Hepatic stellate cell (primary cell): ENCODE results near the gene PKN1.
"Not testable (repeated sequence)": the region's sequence is repeated elsewhere in the genome, so short reads cannot be mapped to it uniquely, and the experiment has no call there.

Experiments
- DNase-seq: peaks from one replicate; pipeline ENCODE4 v3.0.0; 2011; ENCODE audit warnings: low spot score

Gene PKN1

DNA sequence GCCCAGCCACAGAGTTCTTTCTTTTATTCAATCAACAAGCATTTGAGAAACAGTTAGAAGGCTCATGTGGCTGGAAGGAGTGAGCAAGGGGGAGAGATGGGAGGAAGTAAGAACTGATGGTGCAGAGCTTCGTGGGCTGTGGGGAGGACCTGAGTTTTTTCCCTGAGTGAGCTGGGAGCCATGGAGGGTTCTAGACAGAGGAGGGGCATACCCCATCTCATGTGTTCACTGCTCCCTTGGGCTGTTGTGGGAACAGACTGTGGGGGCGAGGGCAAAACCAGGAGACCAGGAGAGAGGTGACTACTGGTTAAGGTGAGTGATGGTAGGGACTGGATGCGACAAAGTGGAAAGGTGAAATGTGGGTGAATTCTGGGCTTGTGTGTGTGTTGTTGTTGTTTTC, 2.4 kb upstream of the PKN1 start:
- no peak for DNase-seq

DNA sequence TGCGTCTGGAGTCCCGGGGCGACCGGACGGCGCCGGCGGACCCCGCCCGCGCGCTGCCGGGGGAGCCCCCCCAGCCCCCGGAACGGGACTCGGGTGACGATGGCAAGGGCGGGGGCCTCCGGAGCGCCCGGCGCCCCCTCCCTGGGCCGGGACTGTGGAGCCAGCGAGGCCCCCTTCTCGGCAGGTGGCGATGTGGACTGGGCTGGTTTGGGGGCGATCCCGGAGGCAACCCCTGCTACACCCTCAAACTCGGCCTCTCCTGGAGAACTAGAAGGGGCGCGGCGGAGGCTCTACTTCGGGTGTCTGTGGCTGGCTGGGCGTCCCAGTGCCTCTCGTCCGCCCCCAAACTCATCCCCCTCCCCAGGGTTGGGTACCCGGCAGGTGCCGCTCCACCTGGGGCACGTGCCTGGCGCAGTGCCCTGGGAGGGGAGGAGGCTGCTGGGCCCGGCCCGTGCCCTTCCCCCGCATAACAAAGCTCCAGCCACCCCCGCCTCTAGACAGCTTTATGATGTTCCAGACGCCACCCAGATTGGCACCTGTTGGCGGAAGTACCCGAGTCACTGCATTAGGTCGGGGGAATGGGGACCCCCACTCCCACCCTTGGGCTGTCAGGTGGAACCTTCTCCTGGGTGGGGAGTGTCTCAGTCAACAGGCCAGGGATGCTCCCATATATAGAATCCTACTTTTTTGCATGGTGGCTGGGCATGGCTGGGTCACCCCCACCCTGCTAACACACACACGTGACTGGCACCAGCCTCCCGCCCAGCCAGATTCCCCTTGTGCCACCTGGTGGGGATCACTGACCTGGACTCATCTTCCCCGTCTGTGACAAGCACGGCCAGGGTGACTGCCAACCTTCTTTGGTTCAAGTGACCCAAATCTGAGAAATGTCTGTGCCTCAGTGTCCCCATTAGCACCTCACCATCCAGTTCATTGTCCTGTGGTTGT, 722 bp downstream of the PKN1 start:
- DNase-seq: no peak

DNA sequence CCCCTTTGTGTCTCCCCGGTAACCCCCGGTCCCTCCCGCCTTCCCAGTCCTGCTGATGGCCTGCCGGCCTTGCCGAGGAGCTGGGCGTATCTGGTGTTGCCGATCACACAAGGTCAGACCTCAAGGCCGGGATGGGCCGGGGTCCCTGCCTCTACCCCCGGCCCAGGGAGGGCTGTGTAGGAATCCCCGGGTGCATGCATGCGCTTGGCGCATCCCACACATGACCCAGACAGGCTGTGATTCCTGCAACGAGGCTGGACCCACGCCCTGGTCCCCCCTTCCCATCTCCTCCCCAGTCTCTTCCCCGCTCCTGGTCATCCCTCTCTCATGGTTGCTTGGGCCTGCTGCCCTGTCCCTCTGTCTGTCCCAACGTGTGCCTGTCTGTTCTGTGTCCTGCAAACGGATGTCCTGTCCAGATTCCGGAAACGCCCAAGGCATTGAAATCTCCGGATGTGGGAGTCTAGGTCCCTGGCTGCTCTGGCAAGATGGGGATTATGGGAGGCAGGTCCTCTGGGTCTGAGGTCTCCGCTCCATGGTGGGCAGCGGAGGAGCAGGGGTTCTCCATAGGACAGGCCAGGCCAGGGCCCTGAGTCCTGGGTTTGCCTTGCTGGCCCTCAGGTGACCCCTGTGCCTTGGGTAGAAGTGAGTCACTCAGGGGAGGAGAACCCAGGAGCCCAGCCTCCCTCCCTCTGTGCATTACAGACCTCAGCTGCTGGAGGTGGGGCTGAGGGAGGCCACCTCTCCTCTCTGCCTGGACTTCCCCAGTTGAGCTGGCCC, 1.6 kb downstream of the PKN1 start:
- DNase-seq: peak; percentile 73

DNA sequence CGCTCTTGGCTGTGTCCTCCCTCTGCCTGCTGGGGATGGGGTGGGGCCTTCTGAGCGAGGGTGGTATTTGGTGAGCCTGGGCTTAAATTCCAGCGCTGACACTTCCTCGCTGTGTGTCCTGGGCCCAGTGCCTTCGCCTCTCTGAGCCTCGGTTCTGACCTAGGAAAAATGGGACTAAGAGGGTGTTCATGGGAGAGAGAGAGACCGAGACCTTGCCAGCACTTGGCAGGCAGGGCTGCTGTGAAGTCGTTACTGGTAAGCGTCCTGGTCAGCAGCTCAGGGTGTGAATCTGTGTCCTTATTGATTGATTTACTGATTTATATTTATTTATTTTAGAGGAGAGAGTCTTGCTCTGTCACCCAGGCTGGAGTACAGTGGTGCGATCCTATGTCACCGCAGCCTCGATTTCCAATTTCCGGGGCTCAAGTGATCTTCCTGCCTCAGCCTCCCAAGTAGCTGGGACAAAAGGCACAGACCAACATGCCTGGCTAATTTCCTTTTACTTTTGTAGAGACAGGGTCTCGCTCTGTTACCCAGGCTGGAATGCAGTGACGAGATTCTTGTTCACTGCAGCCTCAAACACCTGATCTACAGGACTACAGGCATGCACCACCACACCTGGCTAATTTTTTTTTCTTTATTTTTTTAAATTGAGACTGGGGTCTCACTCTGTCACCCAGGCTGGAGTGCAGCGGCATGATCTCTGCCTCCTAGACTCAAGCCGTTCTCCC, 2.4 kb downstream of the PKN1 start:
- DNase-seq: no peak

DNA sequence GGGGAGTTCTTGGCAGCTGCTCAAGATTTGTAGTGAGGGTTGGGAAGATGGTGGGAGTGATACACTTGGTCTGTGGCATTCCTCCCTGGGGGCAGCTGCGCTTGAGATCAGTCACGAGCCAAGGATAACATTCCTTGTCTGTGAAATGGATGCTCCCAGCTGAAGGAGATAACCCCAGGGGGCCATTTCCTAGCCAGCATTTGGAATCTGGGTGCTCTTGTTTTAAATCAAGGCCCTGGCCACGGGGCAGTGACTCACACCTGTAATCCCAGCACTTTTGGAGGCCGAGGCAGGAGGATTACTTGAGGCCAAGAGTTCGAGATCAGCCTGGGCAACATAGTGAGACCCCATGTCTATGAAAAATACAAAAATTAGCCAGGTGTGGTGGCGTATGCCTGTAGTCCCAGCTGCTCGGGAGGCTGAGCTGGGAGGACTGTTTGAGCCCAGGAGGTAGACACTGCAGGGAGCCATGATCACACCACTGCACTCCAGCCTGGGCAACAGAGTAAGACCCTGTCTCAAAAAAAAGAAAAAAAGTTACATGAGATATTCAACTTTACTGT, 4.6 kb downstream of the PKN1 start:
- no peak for DNase-seq

DNA sequence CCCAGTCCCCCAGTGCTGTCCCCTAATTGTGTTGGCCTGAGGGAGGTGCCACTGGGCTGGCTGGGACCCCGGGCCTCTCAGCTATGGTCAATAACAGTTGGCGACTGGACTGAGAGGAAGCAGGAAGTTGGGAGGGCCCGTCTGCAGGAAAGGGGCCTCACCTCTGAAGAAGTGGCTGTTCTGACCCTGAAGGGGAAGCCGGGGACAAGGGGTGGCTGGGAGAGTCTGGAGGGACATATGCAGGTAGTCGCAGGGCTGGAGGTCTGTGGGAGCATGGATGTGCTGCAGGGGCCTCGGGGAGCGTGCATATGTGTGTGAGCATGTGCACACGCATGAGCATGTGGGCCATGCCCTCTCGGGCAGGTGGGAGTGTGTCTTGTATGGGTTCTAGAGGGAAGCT, 5.9 kb downstream of the PKN1 start:
- no peak for DNase-seq

DNA sequence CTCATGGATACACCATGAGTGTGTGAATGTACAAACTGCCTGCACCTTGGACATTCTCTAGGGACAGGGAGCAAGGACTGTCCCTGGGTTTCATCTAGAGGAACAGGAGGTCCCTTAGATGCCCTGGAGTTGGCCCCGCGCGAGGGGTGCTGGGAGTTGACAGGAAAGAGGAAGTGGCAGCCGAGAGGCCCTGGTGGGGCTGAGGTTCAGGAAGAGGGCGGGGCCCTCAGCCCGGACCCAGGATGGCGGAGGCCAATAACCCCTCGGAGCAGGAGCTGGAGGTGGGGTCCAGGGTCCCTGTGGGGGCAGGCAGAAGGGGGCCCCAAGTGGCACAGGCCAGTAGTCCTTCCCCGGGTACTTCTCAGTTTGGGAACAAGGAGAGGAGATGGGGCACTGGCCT, 6.9 kb downstream of the PKN1 start:
- DNase-seq: no peak

DNA sequence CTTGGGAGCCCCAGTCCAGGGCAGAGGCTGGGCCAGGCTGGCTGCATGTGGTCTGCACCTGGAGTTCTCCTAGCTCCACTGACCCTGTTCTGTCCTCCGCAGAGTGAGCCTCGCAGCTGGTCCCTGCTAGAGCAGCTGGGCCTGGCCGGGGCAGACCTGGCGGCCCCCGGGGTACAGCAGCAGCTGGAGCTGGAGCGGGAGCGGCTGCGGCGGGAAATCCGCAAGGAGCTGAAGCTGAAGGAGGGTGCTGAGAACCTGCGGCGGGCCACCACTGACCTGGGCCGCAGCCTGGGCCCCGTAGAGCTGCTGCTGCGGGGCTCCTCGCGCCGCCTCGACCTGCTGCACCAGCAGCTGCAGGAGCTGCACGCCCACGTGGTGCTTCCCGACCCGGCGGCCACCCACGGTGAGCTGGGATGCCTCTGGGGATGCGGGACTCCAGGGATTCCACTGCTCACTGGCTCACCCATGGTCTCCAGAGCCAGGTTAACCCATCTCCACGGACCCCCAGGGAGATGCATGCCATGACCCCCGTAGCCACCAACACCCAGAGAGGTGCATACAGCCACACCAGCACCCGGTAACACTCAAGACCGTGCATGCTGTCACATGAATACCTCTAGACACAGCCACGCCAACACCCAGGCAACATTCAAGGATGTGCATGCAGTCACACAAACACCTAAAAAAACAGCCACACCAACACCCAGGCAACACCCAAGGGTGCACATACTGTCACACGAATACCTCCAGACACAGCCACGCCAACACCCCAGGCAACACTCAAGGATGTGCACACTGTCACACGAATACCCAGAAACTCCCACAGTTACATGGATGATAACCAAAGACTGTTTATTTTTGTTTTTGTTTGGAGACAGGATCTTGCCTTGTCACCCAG, 8.2 kb downstream of the PKN1 start:
- DNase-seq: no peak

DNA sequence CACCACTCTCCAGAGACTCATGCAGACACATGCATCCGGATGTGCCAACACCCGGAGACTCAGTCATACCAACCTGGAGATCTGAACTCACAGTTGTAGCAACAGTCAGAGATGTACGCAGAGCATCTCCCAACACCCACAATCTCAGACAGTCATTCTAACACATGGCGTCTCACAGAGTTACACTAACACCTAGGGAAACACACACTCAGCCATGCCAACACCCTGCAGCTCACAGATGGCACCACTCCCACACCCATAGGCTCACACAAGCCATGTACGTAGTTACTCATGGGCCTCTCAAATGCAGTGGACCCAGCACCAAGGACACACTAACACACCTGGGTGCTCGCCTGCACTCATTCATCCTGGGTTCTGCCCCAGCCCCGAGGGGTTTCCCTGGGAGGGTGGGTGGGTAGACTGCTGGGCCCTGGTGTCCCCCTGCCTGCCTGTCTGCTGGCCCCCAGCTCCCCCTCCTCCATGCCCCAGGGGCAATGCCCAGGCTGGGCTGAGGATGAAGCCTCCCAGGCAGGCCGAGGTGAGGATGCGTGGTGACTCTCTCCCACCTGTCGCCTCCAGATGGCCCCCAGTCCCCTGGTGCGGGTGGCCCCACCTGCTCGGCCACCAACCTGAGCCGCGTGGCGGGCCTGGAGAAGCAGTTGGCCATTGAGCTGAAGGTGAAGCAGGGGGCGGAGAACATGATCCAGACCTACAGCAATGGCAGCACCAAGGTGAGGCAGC, 10.0 kb downstream of the PKN1 start:
- DNase-seq: no peak

DNA sequence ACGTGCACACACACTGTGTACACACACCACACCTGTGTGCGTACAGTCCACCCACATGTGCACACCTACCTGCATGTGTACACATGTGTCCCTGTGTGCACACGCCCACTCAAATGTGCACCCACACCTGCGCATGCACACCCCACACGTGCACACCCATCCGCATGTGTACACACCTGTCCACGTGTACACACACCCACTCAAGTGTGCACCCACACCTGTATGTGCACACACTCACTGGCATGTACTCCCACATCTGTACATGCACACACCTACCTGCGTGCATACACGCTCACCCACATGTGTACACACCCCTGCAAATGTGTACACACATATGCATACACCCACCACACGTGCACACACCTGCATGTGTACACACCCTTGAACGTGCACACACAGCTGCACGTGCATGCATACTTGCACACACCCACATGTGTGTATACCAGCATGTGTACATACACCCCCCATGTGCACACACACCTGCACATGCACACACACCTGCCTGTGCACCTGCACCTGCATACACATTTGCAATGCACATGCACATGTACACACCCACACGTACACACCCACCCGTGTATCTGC, 10.6 kb downstream of the PKN1 start:
- no peak for DNase-seq

DNA sequence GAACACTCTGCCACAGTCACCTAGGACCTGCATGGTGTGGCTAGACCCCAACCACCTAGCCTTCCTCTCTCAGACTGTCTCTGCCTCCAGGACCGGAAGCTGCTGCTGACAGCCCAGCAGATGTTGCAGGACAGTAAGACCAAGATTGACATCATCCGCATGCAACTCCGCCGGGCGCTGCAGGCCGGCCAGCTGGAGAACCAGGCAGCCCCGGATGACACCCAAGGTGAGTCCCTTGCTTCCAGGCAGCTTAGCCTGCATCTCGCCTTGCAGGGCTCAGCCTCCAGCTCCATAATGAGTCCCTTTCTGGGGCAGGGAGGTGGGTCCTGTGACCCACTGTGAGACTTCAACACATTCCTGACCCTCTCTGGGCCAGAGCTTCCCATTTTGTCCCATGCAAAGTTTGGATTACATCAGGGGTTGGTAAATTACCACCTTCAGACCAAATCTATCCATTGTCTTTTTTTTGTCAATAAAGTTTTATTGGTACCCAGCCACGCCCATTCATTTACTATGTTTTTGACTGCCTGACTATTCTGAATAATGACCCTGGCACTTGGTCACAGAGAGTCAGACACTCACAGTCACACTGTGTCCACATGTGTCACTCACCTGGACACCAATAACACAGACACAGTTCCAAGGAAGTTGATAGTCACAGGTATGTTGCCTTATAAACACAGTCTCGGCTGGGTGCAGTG, 13.4 kb downstream of the PKN1 start:
- DNase-seq: no peak

DNA sequence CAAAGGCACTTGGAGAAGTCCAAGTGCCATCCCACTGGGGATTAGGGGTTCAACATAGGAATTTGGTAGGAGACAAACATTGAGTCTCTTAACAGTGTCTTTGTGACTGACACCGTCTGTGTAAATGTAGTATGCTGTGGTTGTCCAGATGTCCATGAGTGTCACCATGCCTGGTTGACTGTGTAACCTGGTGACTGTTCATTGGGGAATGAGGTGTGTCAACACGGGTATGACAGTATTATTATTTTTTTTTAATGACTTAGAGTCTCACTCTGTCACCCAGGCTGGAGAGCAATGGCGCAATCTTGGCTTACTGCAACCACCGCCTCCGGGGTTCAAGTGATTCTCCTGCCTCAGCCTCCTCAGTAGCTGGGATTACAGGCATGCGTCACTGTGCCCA, 16.2 kb downstream of the PKN1 start:
- no peak for DNase-seq

DNA sequence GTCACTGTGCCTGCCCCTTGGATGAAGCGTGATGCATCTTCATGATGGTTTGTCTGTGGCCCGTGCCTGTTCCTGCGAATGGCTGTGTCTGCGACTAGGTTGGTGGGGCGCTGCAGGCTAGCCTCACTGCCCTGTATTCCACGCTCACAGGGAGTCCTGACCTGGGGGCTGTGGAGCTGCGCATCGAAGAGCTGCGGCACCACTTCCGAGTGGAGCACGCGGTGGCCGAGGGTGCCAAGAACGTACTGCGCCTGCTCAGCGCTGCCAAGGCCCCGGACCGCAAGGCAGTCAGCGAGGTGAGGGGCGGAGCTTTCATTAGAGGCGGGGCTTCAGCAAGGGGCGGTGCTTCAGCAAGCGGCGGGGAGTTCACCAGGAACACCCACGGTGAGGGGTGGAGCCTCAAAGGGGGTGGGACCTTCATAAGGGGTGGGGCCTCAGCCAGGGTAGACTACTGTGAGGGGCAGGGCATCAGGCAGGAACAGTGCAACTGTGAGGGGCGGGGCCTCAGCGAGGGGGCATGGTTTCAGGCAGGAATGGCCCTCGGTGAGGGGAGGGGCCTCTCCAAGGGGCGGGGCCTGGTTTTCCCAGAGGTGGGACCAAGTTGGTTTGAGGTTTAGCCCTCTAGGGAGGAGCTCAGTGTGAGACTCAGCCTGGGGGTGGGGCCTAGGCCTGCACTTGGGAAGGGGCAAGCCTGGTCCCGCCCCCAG, 17.2 kb downstream of the PKN1 start:
- no peak for DNase-seq

DNA sequence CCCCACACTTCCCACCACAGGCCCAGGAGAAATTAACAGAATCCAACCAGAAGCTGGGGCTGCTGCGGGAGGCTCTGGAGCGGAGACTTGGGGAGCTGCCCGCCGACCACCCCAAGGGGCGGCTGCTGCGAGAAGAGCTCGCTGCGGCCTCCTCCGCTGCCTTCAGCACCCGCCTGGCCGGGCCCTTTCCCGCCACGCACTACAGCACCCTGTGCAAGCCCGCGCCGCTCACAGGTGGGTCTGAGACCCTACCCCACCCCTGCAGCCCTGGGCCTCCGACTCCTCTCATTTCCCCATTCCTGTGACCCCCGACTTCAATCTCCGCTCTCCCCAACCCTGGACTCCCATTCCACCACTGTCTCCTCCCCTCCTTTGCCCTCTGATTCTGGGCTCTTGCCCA, 17.8 kb downstream of the PKN1 start:
- no peak for DNase-seq

DNA sequence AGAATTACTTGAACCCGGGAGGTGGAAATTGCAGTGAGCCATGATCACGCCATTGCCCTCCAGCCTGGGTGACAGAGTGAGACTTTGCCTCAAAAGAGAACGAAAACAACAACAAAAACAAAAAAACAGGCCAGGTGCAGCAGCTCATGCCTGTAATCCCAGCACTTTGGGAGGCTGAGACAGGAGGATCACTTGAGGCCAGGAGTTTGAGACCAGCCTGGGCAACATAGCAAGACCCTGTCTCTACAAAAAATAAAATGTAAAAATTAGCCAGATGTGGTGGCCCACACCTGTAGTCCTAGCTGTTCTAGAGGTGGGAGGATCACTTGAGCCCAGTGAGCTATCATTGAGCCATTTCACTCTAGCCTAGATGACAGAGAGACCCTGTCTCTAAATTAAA, 19.2 kb downstream of the PKN1 start:
- DNase-seq: not testable (repeated sequence)

DNA sequence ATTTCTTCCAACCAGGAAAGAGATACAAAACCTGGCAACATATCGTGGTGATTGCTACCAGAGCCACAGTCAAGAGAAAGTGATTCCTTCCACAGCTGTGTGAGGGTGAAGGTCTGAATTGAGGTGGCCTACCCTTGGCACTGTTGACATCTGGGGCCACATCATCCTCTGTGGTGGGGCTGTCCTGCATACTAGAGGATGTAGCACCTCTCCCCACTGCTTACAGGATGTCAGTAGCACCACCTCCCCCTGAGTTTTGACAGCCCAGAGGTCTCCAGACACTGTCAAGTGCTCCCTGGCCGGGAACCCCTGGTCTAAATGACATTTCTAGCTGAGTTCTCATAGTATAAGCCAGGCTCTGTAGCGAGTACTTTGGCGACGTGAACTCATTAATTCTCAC, 26.6 kb downstream of the PKN1 start:
- no peak for DNase-seq

DNA sequence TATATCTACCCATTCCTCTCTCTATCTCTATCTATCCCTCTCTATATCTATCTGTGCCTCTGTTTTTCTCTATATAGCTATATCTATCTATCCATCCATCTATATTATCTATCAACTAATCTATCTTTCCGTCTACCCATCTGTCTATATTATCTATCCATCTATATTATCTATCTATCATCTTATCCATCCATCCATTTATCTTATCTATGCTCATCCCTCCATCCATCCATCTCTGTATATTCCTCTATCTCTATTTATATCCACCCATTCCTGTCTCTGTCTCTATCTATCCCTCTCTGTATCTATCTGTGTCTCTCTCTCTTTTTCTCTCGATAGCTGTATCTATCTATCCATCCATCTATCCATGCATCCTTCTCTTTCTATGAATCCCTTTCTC, 27.8 kb downstream of the PKN1 start:
- DNase-seq: no peak

DNA sequence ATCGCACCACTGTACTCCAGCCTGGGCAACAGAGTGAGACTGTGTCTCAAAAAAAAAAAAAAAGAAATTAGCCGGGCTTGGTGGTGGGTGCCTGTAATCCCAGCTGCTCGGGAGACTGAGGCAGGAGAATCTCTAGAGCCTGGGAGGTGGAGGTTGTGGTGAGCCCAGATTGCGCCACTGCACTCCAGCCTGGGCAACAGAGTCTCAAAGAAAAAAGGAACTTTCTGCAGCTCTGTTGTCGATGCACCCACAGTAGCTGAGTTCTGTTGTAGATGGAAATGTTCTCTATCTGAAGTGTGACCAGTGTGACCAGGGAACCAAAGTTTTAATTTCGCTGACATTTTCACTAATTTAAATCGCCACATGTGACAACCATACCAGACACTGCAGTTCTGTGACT, 29.3 kb downstream of the PKN1 start:
- DNase-seq: not testable (repeated sequence)

DNA sequence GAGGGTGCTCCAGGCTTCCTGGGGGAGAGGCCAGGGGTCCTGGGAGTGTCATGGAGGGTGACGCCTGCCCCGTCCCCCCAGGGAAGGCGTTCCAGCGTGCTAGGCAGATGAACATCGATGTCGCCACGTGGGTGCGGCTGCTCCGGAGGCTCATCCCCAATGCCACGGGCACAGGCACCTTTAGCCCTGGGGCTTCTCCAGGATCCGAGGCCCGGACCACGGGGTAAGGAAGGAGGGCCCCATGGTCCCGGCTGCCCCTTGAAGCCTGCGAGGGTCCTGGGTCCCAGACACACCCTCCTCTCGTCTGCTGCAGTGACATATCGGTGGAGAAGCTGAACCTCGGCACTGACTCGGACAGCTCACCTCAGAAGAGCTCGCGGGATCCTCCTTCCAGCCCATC, 30.6 kb downstream of the PKN1 start:
- no peak for DNase-seq
